ENCODE measurements around the gene LITAF.
"Not testable (repeated sequence)": the region's sequence is repeated elsewhere in the genome, so short reads cannot be mapped to it uniquely, and the experiment has no call there.

The LITAF gene

GRCh38 chr16:11571549-11571948 is 15.2 kb downstream of the LITAF start:
- DNase-seq = no peak

- no peak for DNase-seq
These were observed 15.9 kb downstream of the LITAF start for GRCh38 chr16:11570806-11571205.

GRCh38 chr16:11570258-11570657 is 16.5 kb downstream of the LITAF start:
- DNase-seq = no peak

GRCh38 chr16:11566398-11566797 is 20.3 kb downstream of the LITAF start:
- no peak for DNase-seq

- DNase-seq = no peak
These were observed 21.1 kb downstream of the LITAF start for GRCh38 chr16:11565665-11566064.

- no peak for DNase-seq
These were observed 22.4 kb downstream of the LITAF start for GRCh38 chr16:11564046-11564926.

GRCh38 chr16:11563493-11564040 is 23.2 kb downstream of the LITAF start:
- no peak for DNase-seq

- no peak for DNase-seq
These were observed 23.8 kb downstream of the LITAF start for GRCh38 chr16:11562941-11563340.

- DNase-seq = no peak
These were observed 24.3 kb downstream of the LITAF start for GRCh38 chr16:11562411-11562810.

GRCh38 chr16:11561856-11562255 is 24.9 kb downstream of the LITAF start:
- no peak for DNase-seq

- DNase-seq = no peak
These were observed 25.3 kb downstream of the LITAF start for GRCh38 chr16:11561454-11561805.

GRCh38 chr16:11560701-11561453 is 25.8 kb downstream of the LITAF start:
- DNase-seq = no peak

GRCh38 chr16:11558308-11558823 is 28.4 kb downstream of the LITAF start:
- DNase-seq = not testable (repeated sequence)

GRCh38 chr16:11557801-11558200 is 28.9 kb downstream of the LITAF start:
- no peak for DNase-seq

GRCh38 chr16:11556945-11557720 is 29.6 kb downstream of the LITAF start:
- DNase-seq = no peak

- DNase-seq = no peak
These were observed 30.4 kb downstream of the LITAF start for GRCh38 chr16:11556214-11556819.

GRCh38 chr16:11554053-11554452 is 32.7 kb downstream of the LITAF start:
- DNase-seq = no peak

- DNase-seq = no peak
These were observed 33.3 kb downstream of the LITAF start for GRCh38 chr16:11553371-11553770.

- DNase-seq = no peak
These were observed 34.3 kb downstream of the LITAF start for GRCh38 chr16:11552440-11552839.

GRCh38 chr16:11551842-11552241 is 34.9 kb downstream of the LITAF start:
- DNase-seq = no peak

- no peak for DNase-seq
These were observed 35.8 kb downstream of the LITAF start for GRCh38 chr16:11550791-11551498.
